HuH-7.5 (cell line): ENCODE results near the gene SMPDL3B.

Experiments
- DNase-seq: peaks from one replicate; pipeline ENCODE4 v3.0.0; 2011; ENCODE audit warnings: low spot score

The SMPDL3B gene

DNA sequence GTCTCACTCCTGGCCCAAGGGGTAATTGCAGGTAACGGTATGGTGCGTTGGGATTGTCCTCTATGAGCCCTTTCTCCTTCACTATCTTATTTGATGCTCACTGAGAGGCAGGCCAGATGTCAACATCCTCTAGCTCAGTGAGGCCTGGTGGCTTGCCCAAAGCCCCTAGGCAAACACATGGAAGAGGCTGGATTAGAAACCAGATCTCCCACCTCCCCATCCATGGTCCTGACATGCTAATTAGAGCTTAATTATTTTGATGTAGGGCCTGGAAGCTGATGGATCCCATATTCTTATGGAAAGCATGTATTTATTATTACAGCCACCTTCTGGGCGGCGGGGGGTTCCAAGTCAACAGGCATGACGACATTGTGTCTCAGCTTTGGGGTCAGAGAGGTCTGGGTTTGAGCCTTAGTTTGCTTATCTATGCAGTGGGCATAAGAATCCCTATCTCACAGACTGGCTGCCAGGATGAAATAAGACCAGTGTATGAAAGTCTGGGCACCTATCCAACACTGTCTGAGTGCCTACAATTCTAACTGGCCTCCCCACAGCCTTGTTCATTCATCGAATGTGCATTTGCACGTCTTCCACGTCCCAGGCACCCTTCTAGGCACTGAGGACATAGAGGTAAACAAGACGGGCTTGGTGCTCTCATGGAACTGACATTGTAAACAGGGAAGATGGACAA, 6.2 kb downstream of the SMPDL3B start:
- DNase-seq, result no peak

DNA sequence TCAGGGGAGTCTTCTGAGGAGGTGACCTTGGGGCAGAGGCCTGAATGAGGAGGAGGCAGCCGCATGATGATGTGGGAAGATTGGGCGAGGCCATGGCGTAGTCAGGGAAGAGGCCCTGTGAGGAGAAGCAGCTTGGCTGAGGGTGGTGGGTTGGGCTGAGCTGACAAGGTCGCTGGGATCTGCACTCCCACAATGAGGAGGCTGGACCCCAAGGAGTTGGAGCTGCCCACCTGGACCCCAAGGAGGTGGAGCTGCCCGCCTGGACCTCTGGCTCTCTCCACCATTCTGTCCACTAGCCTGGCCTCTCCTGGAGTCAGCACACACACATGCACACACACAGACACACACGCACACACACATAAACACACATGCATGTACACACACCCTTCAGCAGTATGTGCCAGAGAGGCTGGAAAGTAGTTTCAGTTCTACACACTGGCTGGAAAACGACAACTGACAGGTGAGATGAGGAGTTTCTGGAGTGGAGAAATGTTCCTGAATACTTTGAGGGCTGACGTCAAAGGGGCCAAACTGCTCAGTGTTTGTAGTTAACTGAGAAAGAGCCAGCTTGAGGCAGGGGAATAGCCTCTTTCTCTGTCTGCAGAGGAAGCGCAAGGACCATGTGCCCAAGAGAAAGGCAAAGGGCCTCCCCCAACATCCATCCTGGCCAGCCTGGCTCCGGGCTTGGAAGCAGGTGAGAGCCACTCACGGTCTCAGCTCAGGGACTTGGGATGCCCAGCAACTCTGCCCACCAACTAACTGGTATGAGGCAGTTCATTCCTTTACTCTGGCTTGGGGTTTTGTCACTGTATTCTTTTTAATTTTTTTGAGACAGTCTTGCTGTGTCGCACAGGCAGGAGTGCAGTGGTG, 7.1 kb downstream of the SMPDL3B start:
- DNase-seq, result no peak

DNA sequence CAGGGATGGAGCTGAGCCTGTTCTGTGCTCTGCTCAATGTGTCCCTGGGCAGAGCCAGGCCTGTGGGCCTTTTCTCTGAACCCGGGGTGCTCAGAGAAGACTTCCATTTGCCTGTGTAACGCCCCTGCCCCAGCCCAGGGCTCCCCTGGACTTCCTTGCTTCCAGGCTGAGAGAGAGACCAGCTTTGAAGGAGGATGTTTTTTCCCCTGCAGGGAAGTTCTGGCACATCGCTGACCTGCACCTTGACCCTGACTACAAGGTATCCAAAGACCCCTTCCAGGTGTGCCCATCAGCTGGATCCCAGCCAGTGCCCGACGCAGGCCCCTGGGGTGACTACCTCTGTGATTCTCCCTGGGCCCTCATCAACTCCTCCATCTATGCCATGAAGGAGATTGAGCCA, 10.2 kb downstream of the SMPDL3B start:
- no peak for DNase-seq

DNA sequence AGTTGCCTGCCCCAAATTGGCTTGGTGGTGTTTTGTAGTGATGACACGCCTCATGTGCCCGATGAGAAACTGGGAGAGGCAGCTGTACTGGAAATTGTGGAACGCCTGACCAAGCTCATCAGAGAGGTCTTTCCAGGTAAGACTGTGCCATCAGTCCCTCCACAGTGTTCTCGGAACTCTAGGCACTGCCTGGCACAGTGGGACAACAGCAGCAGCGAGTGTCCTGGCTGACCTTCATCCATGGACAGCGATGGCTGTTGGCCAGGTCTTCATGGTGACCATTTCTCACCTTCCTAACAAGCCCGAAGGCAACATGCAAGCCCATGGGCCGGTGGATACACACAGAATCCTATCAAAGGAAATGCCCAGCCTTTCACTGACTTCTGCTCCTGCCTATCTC, 14.2 kb downstream of the SMPDL3B start:
- DNase-seq, result no peak

DNA sequence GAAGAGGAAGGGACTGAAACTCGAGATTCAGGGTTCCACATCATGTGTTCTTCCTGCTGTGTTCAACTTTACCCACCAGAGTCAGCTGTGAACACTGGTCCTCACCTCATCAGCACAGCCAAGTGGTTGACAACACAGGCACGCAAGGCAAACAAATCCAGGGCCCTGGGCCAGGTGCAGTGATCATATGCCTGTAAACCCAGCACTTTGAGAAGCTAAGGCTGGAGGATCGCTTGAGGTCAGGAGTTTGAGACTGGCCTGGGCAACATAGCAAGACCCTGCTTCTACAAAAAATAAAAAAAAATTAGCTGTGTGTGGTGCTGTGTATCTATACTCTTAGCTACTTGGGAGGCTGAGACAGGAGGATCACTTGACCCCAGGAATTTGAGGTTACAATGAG, 16.6 kb downstream of the SMPDL3B start:
- no peak for DNase-seq

DNA sequence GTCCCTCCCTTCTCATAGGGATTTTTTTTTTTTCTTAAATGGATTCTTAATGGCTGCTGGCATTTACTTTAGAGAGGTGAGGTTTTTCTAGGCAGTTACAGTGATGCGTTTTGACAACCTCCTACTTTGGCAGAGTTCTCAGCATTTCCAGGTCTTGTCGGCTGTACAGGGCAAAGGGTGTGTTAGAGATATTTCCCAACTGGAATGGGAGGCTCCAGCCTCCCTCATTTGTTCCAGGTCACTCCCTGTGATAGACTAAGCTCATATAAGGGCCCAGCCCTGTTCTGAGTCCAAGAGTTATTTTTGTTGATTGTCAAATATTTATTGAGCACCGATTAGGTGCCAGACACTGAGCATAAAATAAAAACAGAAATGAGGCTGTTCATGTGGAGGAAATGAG, 17.3 kb downstream of the SMPDL3B start:
- no peak for DNase-seq

DNA sequence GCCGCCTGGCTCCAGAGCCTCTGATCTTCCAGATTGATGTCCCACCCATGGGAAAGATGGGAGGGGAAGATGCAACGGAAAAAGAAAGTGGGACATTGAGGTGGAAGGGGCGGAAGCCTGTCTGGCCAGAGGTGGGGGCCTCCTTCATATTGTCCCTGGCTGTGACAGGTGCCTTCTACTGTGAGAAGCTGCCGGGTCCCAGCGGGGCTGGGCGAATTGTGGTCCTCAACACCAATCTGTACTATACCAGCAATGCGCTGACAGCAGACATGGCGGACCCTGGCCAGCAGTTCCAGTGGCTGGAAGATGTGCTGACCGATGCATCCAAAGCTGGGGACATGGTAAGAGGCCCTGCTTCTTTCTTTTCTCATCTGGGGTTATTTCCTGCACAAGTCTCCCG, 19.4 kb downstream of the SMPDL3B start:
- DNase-seq, result no peak

DNA sequence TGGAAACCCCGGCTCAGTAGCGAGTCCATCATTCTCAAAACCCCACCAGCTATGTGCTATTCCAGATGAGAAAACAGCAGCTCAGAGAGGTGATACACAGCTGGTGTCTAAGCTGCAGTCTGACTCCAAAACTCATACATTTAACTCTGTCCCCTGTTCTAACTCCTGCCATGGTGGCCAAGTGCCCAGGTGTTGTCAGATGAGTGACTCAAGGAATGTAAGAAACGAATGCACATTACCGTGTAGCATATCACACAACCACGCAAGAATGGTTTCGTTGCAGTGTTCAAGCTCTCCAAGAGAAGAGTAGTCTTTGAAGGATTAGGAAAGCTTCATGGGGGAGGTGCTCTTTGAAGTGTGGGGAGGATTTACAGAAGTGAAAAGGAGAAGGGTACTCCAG, 20.3 kb downstream of the SMPDL3B start:
- no peak for DNase-seq

DNA sequence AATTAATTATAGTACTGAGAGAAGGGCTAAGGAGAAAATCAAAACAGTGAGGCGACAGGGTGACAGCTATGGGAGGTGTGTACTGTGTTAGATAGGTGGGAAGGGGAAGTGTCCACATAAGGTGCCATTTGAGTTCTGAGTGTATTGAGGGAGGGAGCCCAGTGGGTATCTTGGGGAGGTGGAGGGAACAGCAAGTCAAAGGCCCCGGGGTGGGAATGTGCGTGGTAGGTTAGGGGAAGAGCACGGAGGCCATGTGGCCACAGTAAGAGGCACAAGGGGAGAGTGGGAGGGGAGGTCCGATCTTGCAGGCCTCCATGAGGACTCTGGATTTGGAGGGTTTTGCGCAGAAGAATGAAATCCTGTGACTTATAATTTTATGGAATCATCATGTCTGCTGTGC, 22.0 kb downstream of the SMPDL3B start:
- DNase-seq, result no peak

DNA sequence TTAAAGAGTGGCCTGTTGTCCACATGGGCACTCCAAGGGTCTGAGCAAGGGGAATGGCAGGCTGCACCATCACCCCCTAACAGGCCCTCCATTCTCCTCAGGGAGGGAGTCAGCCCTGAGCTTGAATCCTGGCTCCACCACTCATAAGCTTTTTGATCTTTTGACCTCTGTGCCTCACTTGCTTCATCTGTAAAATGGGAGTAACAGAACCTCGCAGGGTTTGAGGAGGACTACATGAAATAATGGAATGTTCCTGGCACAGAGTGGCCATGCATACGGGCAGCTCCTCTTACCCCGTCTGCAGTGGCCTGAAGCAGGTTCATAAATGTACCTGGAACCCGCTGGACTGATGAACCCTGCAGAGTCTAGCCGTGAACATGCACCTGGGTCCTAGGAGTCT, 22.9 kb downstream of the SMPDL3B start:
- DNase-seq, result no peak

DNA sequence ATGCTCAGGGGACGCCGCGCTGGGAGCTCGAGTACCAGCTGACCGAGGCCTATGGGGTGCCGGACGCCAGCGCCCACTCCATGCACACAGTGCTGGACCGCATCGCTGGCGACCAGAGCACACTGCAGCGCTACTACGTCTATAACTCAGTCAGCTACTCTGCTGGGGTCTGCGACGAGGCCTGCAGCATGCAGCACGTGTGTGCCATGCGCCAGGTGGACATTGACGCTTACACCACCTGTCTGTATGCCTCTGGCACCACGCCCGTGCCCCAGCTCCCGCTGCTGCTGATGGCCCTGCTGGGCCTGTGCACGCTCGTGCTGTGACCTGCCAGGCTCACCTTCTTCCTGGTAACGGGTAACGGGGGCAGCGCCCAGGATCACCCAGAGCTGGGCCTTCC, 23.7 kb downstream of the SMPDL3B start:
- no peak for DNase-seq

DNA sequence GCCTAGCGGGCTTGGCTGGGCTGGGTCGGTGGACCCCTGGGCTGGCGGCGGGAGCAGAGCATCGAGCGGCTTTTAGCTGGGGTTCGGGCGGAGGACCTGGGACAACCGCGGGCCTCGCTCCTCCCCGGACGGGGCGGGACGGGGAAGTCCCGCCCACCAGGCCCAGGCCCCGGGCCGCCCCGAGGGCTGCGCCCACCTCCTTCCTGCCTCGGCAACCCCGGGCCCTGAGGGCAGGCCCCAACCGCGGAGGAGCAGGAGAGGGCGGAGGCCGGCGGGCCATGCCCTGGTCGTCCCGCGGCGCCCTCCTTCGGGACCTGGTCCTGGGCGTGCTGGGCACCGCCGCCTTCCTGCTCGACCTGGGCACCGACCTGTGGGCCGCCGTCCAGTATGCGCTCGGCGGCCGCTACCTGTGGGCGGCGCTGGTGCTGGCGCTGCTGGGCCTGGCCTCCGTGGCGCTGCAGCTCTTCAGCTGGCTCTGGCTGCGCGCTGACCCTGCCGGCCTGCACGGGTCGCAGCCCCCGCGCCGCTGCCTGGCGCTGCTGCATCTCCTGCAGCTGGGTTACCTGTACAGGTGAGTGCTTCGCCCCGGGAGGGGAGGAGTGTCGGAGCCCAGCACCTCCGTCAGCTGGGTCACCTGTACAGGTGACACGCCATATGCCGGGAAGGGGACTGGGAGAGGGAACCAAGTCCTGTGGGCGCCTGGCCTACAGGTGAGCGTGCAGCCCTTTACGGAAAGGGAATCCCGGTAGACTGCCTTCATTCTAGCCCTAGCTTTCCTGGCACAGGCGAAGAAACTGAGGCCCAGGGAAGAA, 25.2 kb downstream of the SMPDL3B start, which contains the start of gene XKR8:
TSS of gene XKR8 (plus strand) at position 182 of the 812 bp plus-strand sequence. CDS start at position 279, 97 bp downstream.
- DNase-seq, result peak; percentile 88

DNA sequence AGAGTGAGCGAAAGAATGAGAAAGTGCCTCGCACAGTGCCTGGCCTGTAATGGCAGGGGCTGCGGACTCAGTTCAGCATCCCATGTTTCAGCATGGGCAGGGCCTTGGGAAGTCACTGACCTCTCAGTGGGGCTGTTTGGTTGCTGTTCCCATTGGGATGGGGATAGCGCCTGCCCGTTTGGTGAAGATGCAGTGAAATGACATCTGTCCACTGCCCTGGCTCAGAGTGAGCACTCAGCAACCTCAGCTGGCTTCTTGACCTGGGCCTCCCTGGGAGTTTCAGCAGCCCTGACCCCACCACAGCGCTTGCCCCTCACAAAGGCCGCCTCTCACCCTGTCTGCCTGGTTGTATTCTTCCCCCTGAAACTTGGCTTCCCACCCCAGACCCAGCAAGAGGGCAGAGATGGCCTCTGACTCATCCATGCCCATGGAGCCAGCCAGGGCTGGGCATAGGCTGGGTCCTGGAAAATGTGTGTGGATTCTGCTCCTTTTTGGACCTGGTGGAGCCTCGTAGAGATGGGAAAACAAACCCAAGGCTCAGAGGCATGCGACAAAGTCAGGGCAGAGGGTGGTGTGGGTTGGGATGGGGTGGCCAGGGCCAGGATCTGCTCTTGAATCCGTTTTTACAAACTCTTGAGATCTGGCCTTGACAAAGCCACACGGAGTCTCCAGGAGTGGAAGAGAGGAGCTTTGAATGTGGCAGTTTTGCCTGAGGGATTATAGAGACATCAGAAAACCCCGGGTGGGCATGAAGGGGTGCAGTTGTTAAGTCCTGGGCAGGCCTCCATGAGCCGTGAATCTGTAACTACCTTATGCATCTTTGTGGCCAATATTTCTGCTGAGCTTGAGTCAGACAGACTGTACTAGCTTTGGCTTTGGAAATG, 26.2 kb downstream of the SMPDL3B start:
- no peak for DNase-seq

DNA sequence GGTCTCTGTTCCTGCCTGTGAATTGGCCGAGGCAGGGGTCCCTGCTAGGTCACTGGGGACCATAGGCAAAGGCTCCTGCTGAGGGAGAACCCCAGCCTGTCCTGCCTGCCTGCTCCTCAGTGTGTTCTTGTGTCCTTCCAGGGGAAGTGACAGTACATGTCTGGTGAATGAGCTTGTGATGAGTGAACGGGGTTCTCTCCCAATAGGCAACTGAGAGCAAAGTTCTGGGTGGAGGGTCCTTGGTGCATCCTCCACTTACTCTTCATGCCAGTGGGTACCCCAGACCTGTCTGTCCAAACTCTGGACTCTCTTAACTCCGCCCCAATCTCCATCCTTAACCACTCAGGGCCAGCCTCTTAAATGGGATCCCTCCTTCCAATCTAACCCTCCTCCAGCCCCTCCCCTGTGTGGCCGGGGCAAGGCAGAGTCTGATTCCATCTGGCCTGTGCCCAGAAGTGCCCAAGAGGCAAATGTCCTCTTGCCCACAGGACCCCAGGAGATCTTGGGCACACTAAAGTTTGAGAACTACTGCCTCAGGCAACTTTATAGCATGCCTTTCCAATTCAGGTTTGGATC, 26.9 kb downstream of the SMPDL3B start:
- no peak for DNase-seq

DNA sequence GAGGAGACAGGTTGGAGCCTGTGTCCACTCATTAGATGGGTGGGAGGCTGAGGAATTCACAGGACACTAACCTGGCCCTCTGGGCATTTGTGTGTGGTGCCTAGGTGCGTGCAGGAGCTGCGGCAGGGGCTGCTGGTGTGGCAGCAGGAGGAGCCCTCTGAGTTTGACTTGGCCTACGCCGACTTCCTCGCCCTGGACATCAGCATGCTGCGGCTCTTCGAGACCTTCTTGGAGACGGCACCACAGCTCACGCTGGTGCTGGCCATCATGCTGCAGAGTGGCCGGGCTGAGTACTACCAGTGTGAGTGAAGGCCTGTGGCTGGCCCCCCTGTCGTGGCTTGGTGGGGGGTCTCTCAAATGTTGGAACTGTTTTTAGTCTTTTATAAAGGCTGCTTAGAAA, 28.6 kb downstream of the SMPDL3B start:
- DNase-seq, result no peak

DNA sequence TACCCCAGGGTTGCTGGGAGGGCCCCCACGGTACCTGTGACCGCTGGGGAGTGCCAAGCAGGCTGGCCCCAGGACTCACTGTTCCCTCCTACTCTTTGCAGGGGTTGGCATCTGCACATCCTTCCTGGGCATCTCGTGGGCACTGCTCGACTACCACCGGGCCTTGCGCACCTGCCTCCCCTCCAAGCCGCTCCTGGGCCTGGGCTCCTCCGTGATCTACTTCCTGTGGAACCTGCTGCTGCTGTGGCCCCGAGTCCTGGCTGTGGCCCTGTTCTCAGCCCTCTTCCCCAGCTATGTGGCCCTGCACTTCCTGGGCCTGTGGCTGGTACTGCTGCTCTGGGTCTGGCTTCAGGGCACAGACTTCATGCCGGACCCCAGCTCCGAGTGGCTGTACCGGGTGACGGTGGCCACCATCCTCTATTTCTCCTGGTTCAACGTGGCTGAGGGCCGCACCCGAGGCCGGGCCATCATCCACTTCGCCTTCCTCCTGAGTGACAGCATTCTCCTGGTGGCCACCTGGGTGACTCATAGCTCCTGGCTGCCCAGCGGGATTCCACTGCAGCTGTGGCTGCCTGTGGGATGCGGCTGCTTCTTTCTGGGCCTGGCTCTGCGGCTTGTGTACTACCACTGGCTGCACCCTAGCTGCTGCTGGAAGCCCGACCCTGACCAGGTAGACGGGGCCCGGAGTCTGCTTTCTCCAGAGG, 31.8 kb downstream of the SMPDL3B start:
- DNase-seq, result no peak

DNA sequence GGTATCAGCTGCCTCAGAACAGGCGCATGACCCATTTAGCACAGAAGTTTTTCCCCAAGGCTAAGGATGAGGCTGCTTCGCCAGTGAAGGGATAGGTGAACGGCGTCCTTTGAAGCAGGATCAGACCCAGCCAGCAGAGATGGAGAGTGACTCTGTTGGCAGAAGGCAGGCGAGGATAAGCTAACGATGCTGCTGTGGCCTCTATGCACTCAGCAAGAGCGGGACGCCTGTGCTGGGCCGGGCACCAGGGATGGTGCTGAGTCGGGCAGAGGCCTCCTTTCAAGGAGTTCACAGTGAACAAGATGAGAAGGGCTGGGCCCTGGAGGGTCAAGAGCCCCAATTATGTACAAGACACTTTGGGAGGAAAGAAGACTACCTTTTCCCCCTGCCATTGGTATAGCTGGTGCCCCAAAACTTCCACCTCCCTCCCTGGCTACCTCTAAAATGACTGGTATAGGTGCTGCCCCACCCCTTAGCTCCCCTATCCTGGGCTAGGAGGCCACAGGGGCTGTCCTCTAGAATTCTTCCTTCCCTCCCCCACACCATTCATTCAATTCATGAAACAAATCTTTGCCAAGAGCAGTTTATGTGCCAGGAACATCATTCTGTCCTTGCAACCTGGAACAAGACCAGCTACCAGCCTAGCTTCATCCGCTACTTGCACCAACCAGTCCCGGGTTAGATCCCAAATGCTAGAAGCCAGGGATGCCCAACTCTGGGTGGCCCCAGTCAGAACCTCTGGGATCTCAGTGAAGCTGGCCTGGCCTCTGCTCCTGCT, 32.5 kb downstream of the SMPDL3B start:
- DNase-seq, result no peak

DNA sequence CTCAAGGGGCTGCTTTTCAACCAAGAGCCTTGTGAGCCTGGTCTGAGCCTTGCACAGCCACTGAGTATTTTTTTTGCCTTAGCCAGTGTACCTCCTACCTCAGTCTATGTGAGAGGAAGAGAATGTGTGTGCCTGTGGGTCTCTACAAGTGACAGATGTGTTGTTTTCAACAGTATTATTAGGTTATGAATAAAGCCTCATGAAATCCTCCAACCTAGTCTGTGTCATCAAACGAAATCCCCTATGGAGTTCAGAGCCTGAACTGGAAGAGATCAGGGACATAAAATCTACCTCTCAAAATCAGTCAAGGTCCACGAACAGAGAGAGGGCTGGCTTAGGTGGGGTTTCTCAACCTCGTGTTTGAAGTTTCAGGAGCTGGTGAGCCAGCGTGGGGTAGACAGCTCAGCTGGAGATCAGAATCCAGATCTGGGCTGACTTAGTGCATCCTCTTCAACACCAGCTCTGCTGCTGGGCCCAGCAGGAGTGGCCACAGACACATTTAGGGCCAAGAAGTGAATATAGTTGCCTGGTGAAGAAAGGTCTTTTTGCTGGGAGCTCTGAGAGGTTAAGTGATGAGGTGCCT, 33.2 kb downstream of the SMPDL3B start:
- DNase-seq, result no peak

DNA sequence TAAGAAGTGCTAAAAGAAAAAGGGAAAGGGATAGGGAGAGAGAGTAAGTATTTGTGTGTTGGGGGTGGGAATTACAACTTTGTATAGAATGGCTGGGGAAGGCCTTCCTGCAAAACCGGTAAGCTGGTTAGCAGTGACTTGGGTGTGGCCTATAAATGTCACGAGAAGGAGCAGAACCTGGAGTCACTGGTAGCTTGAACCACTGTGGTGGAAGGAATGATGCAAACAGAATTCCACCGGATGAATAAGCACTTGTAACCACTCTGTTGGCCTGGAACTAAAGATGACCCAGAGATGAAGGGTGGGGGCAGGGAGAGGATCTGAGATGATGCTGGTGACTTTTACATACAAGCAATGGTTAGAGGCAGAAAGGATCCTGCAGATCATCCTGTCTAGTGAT, 33.9 kb downstream of the SMPDL3B start:
- no peak for DNase-seq
